Muscle of leg (tissue), 11 donors: ENCODE results near the gene SEPTIN6. TPM values are rescaled to one million over a fixed set of nuclear protein-coding genes. Genes with fewer than 3 reads are reported as not detected.

Source experiments
- DNase-seq: peaks from one replicate; pipeline ENCODE4 v3.0.0; 2013
- H3K27ac ChIP-seq: one replicate; pipeline ENCODE4 v1.5.1; 2013; ENCODE audit warnings: mild to moderate bottlenecking, low read length, control low read depth
- H3K27me3 ChIP-seq: one replicate; pipeline ENCODE4 v1.6.1; 2013; ENCODE audit warnings: low read length; ENCODE audit not compliant: control insufficient read depth, insufficient read depth
- H3K36me3 ChIP-seq: one replicate; pipeline ENCODE4 v1.6.1; 2013; ENCODE audit warnings: low read length; ENCODE audit not compliant: control insufficient read depth, insufficient read depth
- H3K4me1 ChIP-seq: one replicate; pipeline ENCODE4 v1.6.1; 2013; ENCODE audit warnings: low read length; ENCODE audit not compliant: control insufficient read depth, insufficient read depth
- H3K4me3 ChIP-seq: one replicate; pipeline ENCODE4 v1.5.1; 2013; ENCODE audit warnings: low read length, control low read depth
- H3K9me3 ChIP-seq: replicated peaks from 2 replicates; pipeline ENCODE4 v1.6.1; 2013; ENCODE audit warnings: low read depth, low read length; ENCODE audit not compliant: control insufficient read depth
- WGBS: methylation state at CpG from one replicate; pipeline ENCODE4 v1.1.5; 2013; ENCODE audit warnings: missing lambda C conversion rate; ENCODE audit not compliant: insufficient coverage; 5-methylcytosine and 5-hydroxymethylcytosine counted together
- polyA plus RNA-seq, 8 donors: library from polyadenylated mRNA; unstranded; fragments of 120-200 nt; gene quantifications; one replicate each; pipeline versions ENCODE4 v1.2.1 to v1.2.3, GENCODE V29; 2013; ENCODE audit warnings: inconsistent platforms in 1 of 8, low replicate concordance in 1 of 8; ENCODE audit not compliant: insufficient read length in 8 of 8, insufficient read depth in 1 of 8
- total RNA-seq: library from RNA; stranded (reverse); fragments of 120-200 nt; gene quantifications from one replicate; pipeline ENCODE4 v1.2.4, GENCODE V29; 2013

SEPTIN6 gene
- total and polyA plus RNA-seq, 9 donors: 26.5 to 50.0 (median 39.0) TPM

DNA sequence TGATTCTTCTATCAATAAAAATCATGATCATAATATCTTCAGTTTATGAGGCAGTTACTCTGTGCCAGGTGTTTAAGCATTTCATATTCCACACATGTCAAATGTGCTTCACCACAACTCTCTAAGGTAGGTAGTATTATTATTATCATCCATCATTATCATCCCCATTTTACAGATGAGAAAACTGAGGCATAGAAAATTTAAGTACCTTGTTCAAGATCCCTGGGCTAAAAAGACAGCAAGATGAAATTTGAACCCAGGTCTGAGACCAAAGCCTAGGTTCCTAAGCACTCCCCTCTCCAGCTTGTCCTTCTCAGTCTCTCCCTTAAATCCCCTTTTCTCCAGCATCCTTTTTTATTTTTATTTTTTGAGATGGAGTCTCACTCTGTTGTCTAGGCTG lies 33.4 kb downstream of the SEPTIN6 start:
- Histone ChIP-seq H3K4me1 (peaks cover 4% of the 10 kb centered on the region), H3K9me3 (no peaks in the 10 kb centered on the region)
- no peak for DNase-seq

DNA sequence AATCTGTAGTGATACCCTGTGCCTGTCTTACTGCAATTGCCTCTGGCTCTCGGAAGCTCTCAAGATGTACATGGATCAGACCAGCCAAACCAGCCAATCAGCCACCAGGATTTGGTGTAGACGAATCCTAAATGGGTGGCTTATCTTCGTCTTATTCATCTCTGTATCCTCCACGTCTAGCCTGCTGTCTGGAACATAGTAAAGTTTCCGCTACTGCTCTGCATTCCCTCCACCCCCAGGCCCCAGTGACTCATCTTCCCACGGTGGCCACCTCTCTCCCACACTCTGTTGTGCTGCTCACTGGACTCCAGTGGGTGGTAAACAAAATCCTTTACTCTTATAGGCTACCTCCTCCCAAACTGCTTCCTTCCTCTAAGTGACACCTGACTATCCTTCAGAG lies 37.8 kb downstream of the SEPTIN6 start:
- H3K27ac ChIP-seq: peak overlapping the region; percentile 42
- DNase-seq: peak; percentile 58
- 49% methylated on average over 6 of the region's 6 CpGs for WGBS
- no peaks in the 10 kb centered on the region for H3K9me3 ChIP-seq
- no peaks in the 10 kb centered on the region for H3K36me3 ChIP-seq
- H3K4me1 ChIP-seq: peaks cover 4% of the 10 kb centered on the region
- peaks cover 2% of the 10 kb centered on the region for H3K27me3 ChIP-seq
- no peak overlapping the region for H3K4me3 ChIP-seq

More for the DNA sequence above, 33.4 kb downstream of the SEPTIN6 start:
- Histone ChIP-seq H3K36me3 (peaks cover 4% of the 10 kb centered on the region), H3K4me3 (no peak overlapping the region), H3K27ac (no peak overlapping the region), H3K27me3 (peaks cover 2% of the 10 kb centered on the region)

DNA sequence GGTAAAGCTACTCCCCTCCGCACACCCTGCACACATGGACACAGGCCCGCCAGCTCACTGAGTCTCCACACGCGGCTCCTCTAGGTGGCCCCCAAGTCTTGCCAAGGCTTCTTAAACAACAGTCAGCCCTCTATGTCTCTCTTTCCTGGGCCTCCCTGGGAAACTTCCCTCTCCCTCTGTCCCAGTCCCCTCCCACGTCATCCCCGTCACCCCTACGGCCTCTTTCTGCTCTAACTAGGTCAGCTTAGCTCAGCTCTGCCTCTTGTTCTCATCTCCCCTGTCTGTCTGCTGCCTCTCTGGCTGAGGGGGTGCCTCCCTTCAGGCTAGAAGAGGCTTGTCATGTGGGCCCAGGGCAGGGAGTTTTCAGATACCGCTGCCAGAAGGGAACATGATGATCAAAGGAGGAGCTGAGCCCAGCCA lies 38.8 kb downstream of the SEPTIN6 start:
- 39% methylated on average over 7 of the region's 8 CpGs for WGBS
- no peaks in the 10 kb centered on the region for H3K9me3 ChIP-seq
- H3K27me3 ChIP-seq: peaks cover 2% of the 10 kb centered on the region
- H3K4me3 ChIP-seq: no peak overlapping the region
- H3K4me1 ChIP-seq: peaks cover 4% of the 10 kb centered on the region
- H3K36me3 ChIP-seq: no peaks in the 10 kb centered on the region
- H3K27ac ChIP-seq: peak overlapping the region; percentile 84
- DNase-seq: peak; percentile 93

DNA sequence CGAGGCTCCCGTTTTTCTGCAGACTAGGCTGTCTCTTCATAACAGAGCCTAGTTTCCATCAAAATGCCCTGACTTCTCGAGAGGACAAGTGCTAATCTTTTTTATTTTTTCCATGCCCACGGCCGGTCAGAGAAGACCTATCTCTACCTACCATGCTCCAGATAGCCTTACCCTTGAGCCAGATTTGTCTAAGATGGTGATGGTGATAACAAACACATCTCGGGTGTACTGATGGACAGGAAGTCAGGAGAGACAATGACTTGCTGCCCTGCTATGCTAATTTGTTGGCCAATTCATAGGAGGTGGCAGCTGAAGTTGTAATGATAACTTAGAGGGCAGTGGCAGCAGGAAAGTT lies 44.6 kb downstream of the SEPTIN6 start:
- WGBS: 86% methylated on average over 3 of the region's 6 CpGs
- no peaks in the 10 kb centered on the region for H3K36me3 ChIP-seq
- H3K27me3 ChIP-seq: no peaks in the 10 kb centered on the region
- H3K27ac ChIP-seq: no peak overlapping the region
- no peak for DNase-seq
- no peak overlapping the region for H3K4me3 ChIP-seq
- no peaks in the 10 kb centered on the region for H3K9me3 ChIP-seq
- H3K4me1 ChIP-seq: no peaks in the 10 kb centered on the region

DNA sequence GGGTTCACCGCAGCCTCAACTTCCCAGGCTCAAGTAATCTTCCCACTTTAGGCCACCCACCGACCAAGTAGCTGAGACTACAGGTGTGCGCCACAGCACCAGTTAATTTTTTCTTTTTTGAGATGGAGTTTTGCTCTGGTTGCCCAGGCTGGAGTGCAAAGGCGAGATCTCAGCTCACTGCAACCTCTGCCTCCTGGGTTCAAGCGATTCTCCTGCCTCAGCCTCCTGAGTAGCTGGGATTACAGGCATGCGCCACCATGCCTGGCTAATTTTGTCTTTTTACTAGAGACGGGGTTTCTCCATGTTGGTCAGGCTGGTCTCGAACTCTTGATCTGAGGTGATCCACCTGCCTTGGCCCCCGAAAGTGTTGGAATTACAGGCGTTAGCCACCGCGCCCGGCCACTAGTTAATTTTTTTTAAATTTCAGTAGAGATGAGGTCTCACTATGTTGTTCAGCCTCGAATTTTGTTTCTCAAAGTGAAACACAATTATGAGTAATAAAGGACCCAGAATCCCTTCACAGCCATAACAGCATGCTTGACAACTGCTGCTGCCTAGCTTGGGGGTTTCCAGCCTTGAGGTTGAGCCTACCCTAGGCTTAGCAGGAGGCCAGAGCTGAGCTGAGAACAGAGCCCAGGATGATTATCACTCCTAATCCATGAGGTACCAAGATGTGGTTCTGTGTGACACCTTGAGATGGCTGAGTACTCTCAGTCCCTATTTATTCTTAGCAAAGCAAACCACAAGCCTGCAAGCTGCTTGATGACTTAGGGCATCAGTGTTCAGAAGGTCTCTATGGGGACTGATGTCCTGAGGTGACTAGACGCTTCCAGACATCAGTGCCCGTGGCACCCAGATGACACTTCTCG lies 45.2 kb downstream of the SEPTIN6 start:
- no peak for DNase-seq
- 82% methylated on average over 10 of the region's 17 CpGs for WGBS

DNA sequence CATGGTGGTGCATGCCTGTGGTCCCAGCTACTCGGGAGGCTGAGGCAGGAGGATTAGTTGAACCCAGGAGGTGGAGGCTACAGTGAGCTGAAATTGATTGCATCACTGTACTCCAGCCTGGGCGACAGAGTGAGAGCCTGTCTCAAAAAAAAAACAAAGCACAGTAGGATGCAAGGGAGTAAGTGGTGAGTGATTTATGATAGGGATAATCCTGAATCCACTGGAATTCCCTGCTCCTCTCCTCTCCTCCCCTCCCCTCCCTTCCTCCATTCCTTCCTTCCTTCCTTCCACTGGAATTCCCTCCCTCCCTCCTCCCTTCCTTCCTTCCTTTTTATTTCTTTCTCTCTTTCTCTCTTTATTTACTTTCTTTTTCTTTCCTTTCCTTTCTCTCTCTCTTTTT lies 45.9 kb downstream of the SEPTIN6 start:
- DNase-seq: no peak
- no peak overlapping the region for H3K4me3 ChIP-seq
- WGBS: 63% methylated on average over 1 of the region's 2 CpGs
- H3K27ac ChIP-seq: no peak overlapping the region
- no peaks in the 10 kb centered on the region for H3K4me1 ChIP-seq
- H3K36me3 ChIP-seq: no peaks in the 10 kb centered on the region
- H3K9me3 ChIP-seq: no peaks in the 10 kb centered on the region
- H3K27me3 ChIP-seq: no peaks in the 10 kb centered on the region

More for the DNA sequence above, 45.2 kb downstream of the SEPTIN6 start:
- no peaks in the 10 kb centered on the region for H3K36me3 ChIP-seq
- H3K27ac ChIP-seq: no peak overlapping the region
- no peaks in the 10 kb centered on the region for H3K4me1 ChIP-seq
- H3K4me3 ChIP-seq: no peak overlapping the region
- H3K27me3 ChIP-seq: no peaks in the 10 kb centered on the region
- H3K9me3 ChIP-seq: no peaks in the 10 kb centered on the region

DNA sequence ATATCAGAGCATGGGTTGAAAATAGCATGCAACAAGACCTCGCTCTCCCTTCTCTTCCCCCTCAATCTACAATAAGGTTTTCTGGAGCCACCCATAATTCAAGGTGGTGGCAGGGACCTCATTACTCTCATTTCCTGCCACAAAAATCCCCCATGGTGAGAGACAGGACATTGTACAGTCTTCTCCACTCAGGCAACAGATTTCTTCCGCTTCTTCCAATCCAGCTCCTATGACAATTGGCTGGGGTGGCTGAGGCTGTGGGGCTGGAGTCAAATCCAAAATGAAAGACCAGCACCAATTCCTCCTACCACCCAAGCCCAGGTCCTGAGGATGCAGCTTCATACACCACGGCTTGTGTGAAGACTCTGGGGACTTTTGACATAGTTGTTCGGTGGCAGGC lies 46.5 kb downstream of the SEPTIN6 start:
- Histone ChIP-seq H3K27me3 (no peaks in the 10 kb centered on the region), H3K4me1 (no peaks in the 10 kb centered on the region), H3K27ac (no peak overlapping the region), H3K4me3 (no peak overlapping the region), H3K36me3 (no peaks in the 10 kb centered on the region), H3K9me3 (no peaks in the 10 kb centered on the region)
- 85% methylated on average over 2 of the region's 4 CpGs for WGBS
- no peak for DNase-seq

DNA sequence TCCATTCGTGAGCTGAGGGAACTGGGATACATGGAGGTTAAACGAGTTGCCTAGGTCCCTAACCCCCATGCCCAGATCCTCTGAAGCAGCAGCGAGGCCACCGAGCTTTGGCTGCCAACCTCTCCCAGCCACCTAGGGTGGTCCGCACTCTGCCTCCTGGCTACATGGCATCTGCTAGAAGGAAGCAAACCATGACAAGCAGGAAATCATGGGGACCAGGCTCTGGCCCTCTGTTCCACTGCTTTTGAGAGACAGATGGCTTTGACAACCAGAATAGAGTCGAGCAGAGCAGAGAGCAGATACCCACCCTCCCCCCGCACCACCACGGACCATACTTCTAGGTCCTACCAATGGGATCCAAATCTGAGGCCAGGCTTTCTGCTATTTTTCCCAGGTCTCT lies 49.3 kb downstream of the SEPTIN6 start:
- H3K27me3 ChIP-seq: no peaks in the 10 kb centered on the region
- WGBS: 81% methylated on average over 4 of the region's 8 CpGs
- H3K4me3 ChIP-seq: no peak overlapping the region
- no peak overlapping the region for H3K27ac ChIP-seq
- H3K9me3 ChIP-seq: no peaks in the 10 kb centered on the region
- H3K4me1 ChIP-seq: no peaks in the 10 kb centered on the region
- no peak for DNase-seq
- no peaks in the 10 kb centered on the region for H3K36me3 ChIP-seq

Other genes starting within 250 kb of the SEPTIN6 start
- gene SLC25A5, start 224.7 kb downstream of the SEPTIN6 start, total RNA-seq: 73.8 TPM
- 100 to 1,000 TPM; 165 to 190 (median 176) TPM for gene SLC25A5, start 224.7 kb downstream of the SEPTIN6 start, polyA plus RNA-seq
- 28.6 TPM for gene STEEP1, start 127.8 kb downstream of the SEPTIN6 start, total RNA-seq
- gene STEEP1, start 127.8 kb downstream of the SEPTIN6 start, polyA plus RNA-seq: 10 to 100 TPM; 15.5 to 21.6 (median 16.2) TPM
- gene UBE2A, start 118.6 kb downstream of the SEPTIN6 start, total RNA-seq: 28.6 TPM
- 10 to 100 TPM; 48.9 to 69.2 (median 56.9) TPM for gene UBE2A, start 118.6 kb downstream of the SEPTIN6 start, polyA plus RNA-seq
- 3.5 TPM for gene NKRF, start 86.7 kb downstream of the SEPTIN6 start, total RNA-seq
- 1 to 10 TPM; 5.3 to 9.9 (median 6.9) TPM for gene NKRF, start 86.7 kb downstream of the SEPTIN6 start, polyA plus RNA-seq
- gene SOWAHD, start 65.4 kb upstream of the SEPTIN6 start, total RNA-seq: 0.49 TPM
- gene SOWAHD, start 65.4 kb upstream of the SEPTIN6 start, polyA plus RNA-seq: 1 to 10 TPM in 1 of 8 donors, under 1 TPM in 7; 0.41 to 1.1 (median 0.62) TPM
- 6,022 TPM for gene RPL39, start 98.5 kb upstream of the SEPTIN6 start, total RNA-seq
- 1,000 to 10,000 TPM; 2,943 to 4,160 (median 3,307) TPM for gene RPL39, start 98.5 kb upstream of the SEPTIN6 start, polyA plus RNA-seq
- 3.8 TPM for gene UPF3B, start 159.8 kb upstream of the SEPTIN6 start, total RNA-seq
- 10 to 100 TPM; 12.1 to 14.4 (median 13.0) TPM for gene UPF3B, start 159.8 kb upstream of the SEPTIN6 start, polyA plus RNA-seq
- gene RNF113A, start 178.6 kb upstream of the SEPTIN6 start, total RNA-seq: 11.9 TPM
- gene RNF113A, start 178.6 kb upstream of the SEPTIN6 start, polyA plus RNA-seq: 10 to 100 TPM in 3 of 8 donors, 1 to 10 TPM in 5; 8.1 to 11.0 (median 9.4) TPM
- gene NDUFA1, start 178.7 kb upstream of the SEPTIN6 start, total RNA-seq: 183 TPM
- gene NDUFA1, start 178.7 kb upstream of the SEPTIN6 start, polyA plus RNA-seq: 100 to 1,000 TPM in 5 of 8 donors, 10 to 100 TPM in 3; 89.4 to 142 (median 115) TPM
- not detected for gene AKAP14, start 202.7 kb upstream of the SEPTIN6 start, total RNA-seq
- gene AKAP14, start 202.7 kb upstream of the SEPTIN6 start, polyA plus RNA-seq: not detected